Lower lobe of right lung (tissue), 2 donors: ENCODE results near the gene NKIRAS2. TPM values are rescaled to one million over a fixed set of nuclear protein-coding genes. Genes with fewer than 3 reads are reported as not detected.

Source experiments
- ATAC-seq, 2 donors: fragments of 200-7000 bp; cut with Tn5 transposase; one replicate each; pipeline ENCODE4 v1.9.1; 2020 to 2022; ENCODE audit warnings: mild to moderate bottlenecking in 2 of 2, moderate library complexity in 2 of 2
- DNase-seq: peaks from one replicate; pipeline ENCODE4 v3.0.0-alpha.2; 2020
- H3K27ac ChIP-seq: fragments of 200-600 bp; one replicate; pipeline ENCODE4 v1.8.0; 2022
- H3K27me3 ChIP-seq: fragments of 200-600 bp; one replicate; pipeline ENCODE4 v1.8.0; 2022; ENCODE audit warnings: low read depth
- H3K36me3 ChIP-seq: fragments of 200-600 bp; one replicate; pipeline ENCODE4 v1.8.0; 2022; ENCODE audit warnings: mild to moderate bottlenecking
- H3K4me1 ChIP-seq: fragments of 200-600 bp; one replicate; pipeline ENCODE4 v1.8.0; 2022
- H3K4me3 ChIP-seq: fragments of 200-600 bp; one replicate; pipeline ENCODE4 v1.8.0; 2022; ENCODE audit warnings: mild to moderate bottlenecking
- H3K9me3 ChIP-seq: fragments of 200-600 bp; one replicate; pipeline ENCODE4 v1.8.0; 2022
- CTCF ChIP-seq: fragments of 200-600 bp; IDR thresholded peaks from one replicate; pipeline ENCODE4 v1.8.0; 2022; ENCODE audit warnings: antibody characterized with exemption, mild to moderate bottlenecking
- intact Hi-C: fragments of 100-400 bp; cut with DNase I; formaldehyde crosslinking; loops from one replicate; pipeline ENCODE4 v1.11.0; 2022
- total RNA-seq: library from RNA; stranded (reverse); fragmentation: NEBNext Ultra II Directional; extraction: Animal tissue kit (Norgen Biotek cat#: 25700); gene quantifications from one replicate; pipeline ENCODE4 v1.2.1, GENCODE V29; 2021
- donor health status: DM: no; HTN: yes; CAD: no; lungs with severe emphysema.

NKIRAS2 gene
- total RNA-seq, 1 donor from 2014 or later: 27.1 TPM

GRCh38 chr17:42031584-42031983 is 11.7 kb downstream of the NKIRAS2 start:
- Histone ChIP-seq H3K4me1 (no peaks in the 10 kb centered on the region), H3K36me3 (no peaks in the 10 kb centered on the region), H3K4me3 (no peak overlapping the region), H3K27me3 (no peaks in the 10 kb centered on the region), H3K27ac (no peak overlapping the region), H3K9me3 (no peaks in the 10 kb centered on the region)
- intact Hi-C loops: no loop called here
- no peak for DNase-seq
- TF ChIP-seq CTCF: no peak
- peak in 1 of 2 donors; percentile 16 for ATAC-seq

GRCh38 chr17:42034059-42034458 is 14.2 kb downstream of the NKIRAS2 start:
- Histone ChIP-seq H3K27ac (no peak overlapping the region), H3K9me3 (no peaks in the 10 kb centered on the region), H3K4me1 (no peaks in the 10 kb centered on the region), H3K36me3 (no peaks in the 10 kb centered on the region), H3K27me3 (no peaks in the 10 kb centered on the region), H3K4me3 (no peak overlapping the region)
- ATAC-seq: no peak
- no peak for DNase-seq
- intact Hi-C loops: no loop called here
- TF ChIP-seq CTCF: no peak

GRCh38 chr17:42038221-42038973 is 18.5 kb downstream of the NKIRAS2 start:
- DNase-seq: no peak
- Histone ChIP-seq H3K4me1 (no peaks in the 10 kb centered on the region), H3K27ac (no peak overlapping the region), H3K9me3 (no peaks in the 10 kb centered on the region), H3K27me3 (peaks cover 11% of the 10 kb centered on the region), H3K4me3 (no peak overlapping the region), H3K36me3 (no peaks in the 10 kb centered on the region)
- intact Hi-C loops: no loop called here
- TF ChIP-seq CTCF: no peak
- no peak for ATAC-seq

GRCh38 chr17:42039794-42040763 is 20.2 kb downstream of the NKIRAS2 start:
- ATAC-seq (peak; percentile 15 to 29), DNase-seq (no peak)
- Histone ChIP-seq H3K36me3 (no peaks in the 10 kb centered on the region), H3K9me3 (no peaks in the 10 kb centered on the region), H3K27me3 (peaks cover 11% of the 10 kb centered on the region), H3K4me1 (no peaks in the 10 kb centered on the region), H3K4me3 (no peak overlapping the region), H3K27ac (no peak overlapping the region)
- no peak for TF ChIP-seq CTCF
- intact Hi-C loops: no loop called here

- Histone ChIP-seq H3K36me3 (no peaks in the 10 kb centered on the region), H3K9me3 (no peaks in the 10 kb centered on the region), H3K27ac (no peak overlapping the region), H3K4me3 (no peak overlapping the region), H3K27me3 (peaks cover 11% of the 10 kb centered on the region), H3K4me1 (no peaks in the 10 kb centered on the region)
- intact Hi-C loops: no loop called here
- DNase-seq: no peak
- ATAC-seq: peak in 1 of 2 donors; percentile 11
- no peak for TF ChIP-seq CTCF
These were observed 20.9 kb downstream of the NKIRAS2 start for GRCh38 chr17:42040818-42041217.
